GM21390 (cell line): ENCODE data around the gene MRPL53.
A peak's percentile ranks its signal among the peaks of the same experiment; 100 is the strongest.
"Not testable (repeated sequence)": the region's sequence is repeated elsewhere in the genome, so short reads cannot be mapped to it uniquely, and the experiment has no call there.

Source experiments
- ATAC-seq: cut with Tn5 transposase; IDR thresholded peaks from one replicate; pipeline ENCODE4 v1.9.1; 2021; ENCODE audit not compliant: unreplicated experiment

The MRPL53 gene

DNA sequence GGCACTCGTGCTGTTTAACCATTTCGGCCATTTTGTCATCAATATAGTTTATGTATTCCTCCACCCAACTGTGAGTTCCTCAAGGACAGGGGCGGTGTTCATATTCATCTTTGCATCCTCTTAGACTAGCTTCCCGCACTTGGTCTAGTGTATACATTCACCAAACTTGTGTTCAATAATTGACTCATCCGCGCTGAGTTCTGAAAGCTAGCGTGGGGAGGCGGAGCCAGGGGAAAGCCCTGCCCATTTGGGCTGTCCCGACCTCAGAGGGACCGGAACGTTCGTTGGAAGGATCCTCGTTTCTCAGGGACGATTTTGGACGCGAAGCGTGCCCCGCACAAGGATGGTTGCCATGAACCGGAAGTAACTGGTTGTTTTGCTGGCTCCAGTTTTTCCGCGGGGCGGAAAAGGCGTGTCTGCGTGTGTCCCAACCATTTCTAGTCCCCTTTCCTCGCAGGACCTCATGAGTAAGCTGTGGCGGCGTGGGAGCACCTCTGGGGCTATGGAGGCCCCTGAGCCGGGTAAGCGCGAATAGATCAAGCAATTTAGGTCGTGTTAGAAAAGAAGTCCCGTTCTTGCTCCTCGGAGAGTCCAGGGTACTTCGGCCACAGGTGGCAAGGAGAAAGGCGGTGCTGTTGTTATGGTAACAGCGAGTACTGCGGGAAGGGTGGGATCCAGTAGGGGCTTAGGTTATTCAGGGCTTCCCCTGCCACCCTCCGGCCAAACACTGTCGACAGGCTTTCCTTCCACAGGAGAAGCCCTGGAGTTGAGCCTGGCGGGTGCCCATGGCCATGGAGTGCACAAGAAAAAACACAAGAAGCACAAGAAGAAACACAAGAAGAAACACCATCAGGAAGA is 17.6 kb downstream of the MRPL53 start, which contains the start of gene INO80B:
INO80B (plus strand) TSS at position 434 of the 858 bp plus-strand sequence; CDS start at position 464, 30 bp downstream.
- peak; percentile 39 for ATAC-seq

DNA sequence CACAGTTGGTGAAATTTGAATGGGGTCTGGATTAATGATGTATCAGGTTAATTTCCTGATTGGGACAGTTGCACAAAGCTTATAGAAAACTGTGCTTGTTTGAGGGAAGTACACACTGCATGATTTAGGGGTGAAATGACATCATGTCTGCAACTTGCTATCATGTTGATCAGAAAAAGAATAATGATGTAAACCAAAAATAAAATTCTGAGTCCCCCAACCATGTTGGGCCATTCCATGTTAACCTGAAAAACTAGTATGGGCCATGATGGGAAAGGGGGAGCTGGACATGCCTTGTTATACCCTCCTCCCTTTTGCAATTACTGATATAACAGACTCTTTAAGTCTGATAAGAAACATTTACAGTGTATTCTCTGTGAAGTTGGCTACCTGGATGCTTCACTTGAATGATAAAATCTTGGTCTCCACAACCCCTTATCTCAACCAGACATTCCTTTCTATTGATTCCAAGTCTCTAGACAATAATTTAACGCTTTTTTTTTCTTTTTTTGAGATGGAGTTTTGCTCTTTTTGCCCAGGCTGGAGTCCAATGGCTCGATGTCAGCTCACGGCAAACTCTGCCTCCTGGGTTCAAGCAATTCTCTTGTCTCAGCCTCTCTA is 21.8 kb downstream of the MRPL53 start:
- ATAC-seq, result no peak

GRCh38 chr2:74448771-74449170 is 23.7 kb downstream of the MRPL53 start:
- no peak for ATAC-seq

- ATAC-seq, result no peak
Measured at GRCh38 chr2:74447230-74447999, 25.1 kb downstream of the MRPL53 start.

- no peak for ATAC-seq
Measured at GRCh38 chr2:74444498-74445318, 27.8 kb downstream of the MRPL53 start.

- ATAC-seq, result not testable (repeated sequence)
Measured at GRCh38 chr2:74442483-74443297, 29.8 kb downstream of the MRPL53 start.

GRCh38 chr2:74441690-74442482 is 30.6 kb downstream of the MRPL53 start, which contains the start of gene RTKN:
RTKN (minus strand) TSS chr2:74441937; CDS start chr2:74441816, 121 bp downstream.
- ATAC-seq, result no peak

- ATAC-seq, result no peak
Measured at GRCh38 chr2:74441170-74441689, 31.2 kb downstream of the MRPL53 start.

- ATAC-seq, result peak; percentile 93
Measured at GRCh38 chr2:74440378-74441169, 31.9 kb downstream of the MRPL53 start.

DNA sequence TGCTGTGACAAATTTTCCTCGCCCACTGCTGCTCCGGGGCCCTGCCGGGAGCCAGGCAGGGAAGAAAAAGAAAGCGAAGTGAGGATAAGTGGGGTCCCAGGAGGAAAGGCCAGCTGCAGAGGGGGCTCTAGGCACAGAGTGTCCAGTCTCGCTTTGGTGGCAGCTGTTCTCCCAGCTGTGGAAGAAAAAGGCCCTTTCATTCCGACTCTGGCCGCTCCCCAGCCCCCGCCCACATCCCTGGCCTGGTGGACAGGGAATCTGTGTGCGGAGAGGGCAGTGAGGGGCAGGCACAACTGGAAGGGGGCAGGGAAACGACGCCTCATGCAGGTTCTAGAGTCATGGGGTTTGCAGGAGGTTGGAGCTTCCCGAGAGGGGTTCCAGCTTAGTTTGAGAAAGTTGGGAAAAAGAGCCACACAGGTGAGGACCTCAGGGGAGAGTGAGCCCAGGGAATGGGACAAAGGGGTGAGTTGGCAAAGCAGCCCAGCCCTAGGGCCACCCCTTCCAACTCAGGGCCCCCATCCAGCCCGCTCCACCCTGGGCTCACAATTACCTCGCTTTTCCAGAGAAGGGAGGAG is 32.6 kb downstream of the MRPL53 start:
- no peak for ATAC-seq

DNA sequence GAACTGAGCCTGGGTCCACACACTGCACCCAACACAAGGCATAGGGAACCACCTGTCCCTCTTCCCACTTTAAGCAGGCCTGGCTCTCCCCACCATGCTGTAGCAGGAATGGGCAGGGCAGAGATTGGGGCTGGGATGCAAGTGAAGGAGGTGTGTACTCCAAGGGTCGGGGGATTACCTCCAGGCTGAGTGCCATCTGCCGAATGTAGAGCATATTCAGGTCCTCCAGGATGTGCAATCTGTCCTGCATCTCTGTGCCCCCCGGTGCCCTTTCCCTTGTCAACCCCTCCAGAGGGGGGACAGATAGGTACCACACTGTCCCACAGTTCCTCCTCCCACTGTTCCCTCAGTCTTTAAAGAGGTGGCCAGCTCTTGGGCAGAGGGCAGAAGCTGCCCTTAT is 33.1 kb downstream of the MRPL53 start:
- no peak for ATAC-seq

GRCh38 chr2:74438248-74438647 is 34.2 kb downstream of the MRPL53 start:
- ATAC-seq, result no peak

- ATAC-seq, result no peak
Measured at GRCh38 chr2:74436848-74437695, 35.4 kb downstream of the MRPL53 start.

GRCh38 chr2:74436111-74436805 is 36.2 kb downstream of the MRPL53 start:
- no peak for ATAC-seq

DNA sequence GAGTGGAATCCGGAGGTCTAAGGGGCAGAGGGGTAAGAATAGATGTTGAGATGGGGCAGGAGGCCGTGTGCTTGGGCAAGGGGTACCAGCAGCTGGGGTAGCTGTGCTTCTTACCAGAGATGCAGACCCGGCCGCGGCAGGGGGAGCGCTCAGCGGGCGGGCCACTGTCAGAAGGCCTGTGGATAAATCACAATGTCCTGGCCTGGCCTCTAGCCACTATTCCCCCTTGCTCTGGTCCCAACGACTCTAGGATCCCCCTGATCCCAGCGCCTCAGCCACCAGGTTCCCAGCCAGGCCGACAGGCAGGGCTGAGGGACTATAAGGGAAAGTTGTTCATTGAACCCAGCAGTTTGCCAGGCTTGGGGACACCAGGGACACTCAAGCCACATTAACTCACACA is 42.0 kb downstream of the MRPL53 start:
- ATAC-seq, result no peak
